Right lobe of liver (tissue), 4 donors: ENCODE results near the gene SLC26A4.

Experiments
- CTCF ChIP-seq, 4 donors: fragments of 200-600 bp in 3 of 4; fragments of 450-650 bp in 1 of 4; IDR thresholded peaks; one replicate each; pipeline versions ENCODE4 v1.5.1 to v1.8.0; 2016 to 2022; ENCODE audit warnings: antibody characterized with exemption in 4 of 4, mild to moderate bottlenecking in 2 of 4
- POLR2A ChIP-seq: fragments of 450-650 bp; IDR thresholded peaks from one replicate; pipeline ENCODE4 v1.6.1; 2017; ENCODE audit warnings: antibody characterized with exemption, mild to moderate bottlenecking
- donor health status: DM: no; HTN: no; CAD: no.
- donor health status: DM: no; HTN: no; CAD: no.
- donor health status: DM: no; HTN: yes; CAD: no.

GRCh38 chr7:107728276-107728675, 67.6 kb downstream of the SLC26A4 start:
- TF ChIP-seq CTCF (IDR thresholded peaks at IDR 0.05), result no peak
- no peak for TF ChIP-seq POLR2A
